Occipital lobe (tissue), 2 donors: ENCODE data around the gene SNTB2. TPM values are rescaled to one million over a fixed set of nuclear protein-coding genes. Genes with fewer than 3 reads are reported as not detected.
"Not testable (repeated sequence)": the region's sequence is repeated elsewhere in the genome, so short reads cannot be mapped to it uniquely, and the experiment has no call there.

Experiments used
- DNase-seq: peaks from one replicate; lab custom pipeline; 2025; lab: John Stamatoyannopoulos, UW
- total RNA-seq: library from RNA; depleted of rRNA; stranded (reverse); fragments of >200 nt; gene quantifications from one replicate; pipeline ENCODE4 v1.2.3, GENCODE V29; 2014

Gene SNTB2
- total RNA-seq: 8.9 TPM

- peak; percentile 88 for DNase-seq
Measured at GRCh38 chr16:69186642-69187445, at the start of gene SNTB2. Gene SNTB2 (plus strand): TSS chr16:69187164. CDS start chr16:69187167, 3 bp downstream.

GRCh38 chr16:69138608-69139007, 48.4 kb upstream of the SNTB2 start:
- no peak for DNase-seq

- DNase-seq: not testable (repeated sequence)
Measured at GRCh38 chr16:69139464-69139863, 47.5 kb upstream of the SNTB2 start.

- no peak for DNase-seq
Measured at GRCh38 chr16:69141014-69141413, 46.0 kb upstream of the SNTB2 start.

GRCh38 chr16:69141936-69142335, 45.0 kb upstream of the SNTB2 start:
- no peak for DNase-seq

- DNase-seq: no peak
Measured at GRCh38 chr16:69143116-69143515, 43.8 kb upstream of the SNTB2 start.

- no peak for DNase-seq
Measured at GRCh38 chr16:69145658-69146057, 41.3 kb upstream of the SNTB2 start.

GRCh38 chr16:69149621-69150020, 37.3 kb upstream of the SNTB2 start:
- DNase-seq: not testable (repeated sequence)

GRCh38 chr16:69150146-69150865, 36.7 kb upstream of the SNTB2 start:
- peak; percentile 62 for DNase-seq

- no peak for DNase-seq
Measured at GRCh38 chr16:69157196-69157595, 29.8 kb upstream of the SNTB2 start.

GRCh38 chr16:69160192-69160591, 26.8 kb upstream of the SNTB2 start:
- no peak for DNase-seq

GRCh38 chr16:69165584-69165983, 21.4 kb upstream of the SNTB2 start:
- DNase-seq: no peak

- peak; percentile 49 for DNase-seq
Measured at GRCh38 chr16:69166221-69166833, 20.6 kb upstream of the SNTB2 start.

GRCh38 chr16:69166946-69167930, 19.7 kb upstream of the SNTB2 start:
- no peak for DNase-seq

- DNase-seq: no peak
Measured at GRCh38 chr16:69169051-69169450, 17.9 kb upstream of the SNTB2 start.

GRCh38 chr16:69169607-69170352, 17.2 kb upstream of the SNTB2 start:
- no peak for DNase-seq

- DNase-seq: no peak
Measured at GRCh38 chr16:69171325-69172084, 15.5 kb upstream of the SNTB2 start.

GRCh38 chr16:69176033-69176800, 10.7 kb upstream of the SNTB2 start:
- no peak for DNase-seq
